ENCODE results near the gene MT1G.
"Not testable (repeated sequence)": the region's sequence is repeated elsewhere in the genome, so short reads cannot be mapped to it uniquely, and the experiment has no call there.

MT1G gene

DNA sequence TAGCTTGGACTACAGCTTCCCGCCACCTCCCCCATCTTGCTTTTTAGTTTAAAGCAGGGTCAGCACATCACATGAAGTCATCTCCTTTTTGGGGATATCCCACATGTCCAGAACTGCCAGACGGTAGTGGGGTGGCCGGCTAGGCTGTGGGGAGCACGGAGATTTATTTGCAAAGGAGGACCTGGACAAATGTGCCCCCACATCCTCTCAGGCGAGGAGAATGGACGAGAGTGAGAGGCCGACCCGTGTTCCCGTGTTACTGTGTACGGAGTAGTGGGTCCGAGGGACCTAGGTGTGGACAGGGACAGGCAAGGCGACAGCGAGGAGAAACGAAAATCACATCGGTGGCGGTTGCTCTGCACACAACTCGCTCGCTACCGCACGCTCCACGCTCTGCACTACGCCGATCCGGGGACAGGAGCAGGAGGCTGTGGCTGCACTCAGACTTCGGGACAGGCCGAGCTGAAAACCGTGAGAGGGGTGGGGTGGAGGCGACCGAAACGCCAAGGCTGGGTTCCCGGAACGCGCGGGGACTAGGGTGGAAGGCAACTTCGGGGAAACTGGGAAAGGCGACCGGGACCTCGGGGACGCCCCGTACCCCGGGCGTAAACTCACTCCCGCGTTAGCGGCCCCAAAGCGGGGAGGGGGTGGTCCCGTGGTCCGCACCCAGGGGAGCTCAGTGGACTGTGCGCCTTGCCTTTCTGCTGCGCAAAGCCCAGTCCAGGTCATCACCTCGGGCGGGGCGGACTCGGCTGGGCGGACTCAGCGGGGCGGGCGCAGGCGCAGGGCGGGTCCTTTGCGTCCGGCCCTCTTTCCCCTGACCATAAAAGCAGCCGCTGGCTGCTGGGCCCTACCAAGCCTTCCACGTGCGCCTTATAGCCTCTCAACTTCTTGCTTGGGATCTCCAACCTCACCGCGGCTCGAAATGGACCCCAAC lies 29.8 kb downstream of the MT1G start, which contains the start of gene MT1A:
Gene MT1A, plus strand, starts transcription at position 853 of the 937 bp plus-strand sequence. Its CDS starts 73 bp downstream, at position 926.
- DNase-seq (ENCODE audit: low read depth in 2 of 2, low spot score in 1 of 2): no peak

DNA sequence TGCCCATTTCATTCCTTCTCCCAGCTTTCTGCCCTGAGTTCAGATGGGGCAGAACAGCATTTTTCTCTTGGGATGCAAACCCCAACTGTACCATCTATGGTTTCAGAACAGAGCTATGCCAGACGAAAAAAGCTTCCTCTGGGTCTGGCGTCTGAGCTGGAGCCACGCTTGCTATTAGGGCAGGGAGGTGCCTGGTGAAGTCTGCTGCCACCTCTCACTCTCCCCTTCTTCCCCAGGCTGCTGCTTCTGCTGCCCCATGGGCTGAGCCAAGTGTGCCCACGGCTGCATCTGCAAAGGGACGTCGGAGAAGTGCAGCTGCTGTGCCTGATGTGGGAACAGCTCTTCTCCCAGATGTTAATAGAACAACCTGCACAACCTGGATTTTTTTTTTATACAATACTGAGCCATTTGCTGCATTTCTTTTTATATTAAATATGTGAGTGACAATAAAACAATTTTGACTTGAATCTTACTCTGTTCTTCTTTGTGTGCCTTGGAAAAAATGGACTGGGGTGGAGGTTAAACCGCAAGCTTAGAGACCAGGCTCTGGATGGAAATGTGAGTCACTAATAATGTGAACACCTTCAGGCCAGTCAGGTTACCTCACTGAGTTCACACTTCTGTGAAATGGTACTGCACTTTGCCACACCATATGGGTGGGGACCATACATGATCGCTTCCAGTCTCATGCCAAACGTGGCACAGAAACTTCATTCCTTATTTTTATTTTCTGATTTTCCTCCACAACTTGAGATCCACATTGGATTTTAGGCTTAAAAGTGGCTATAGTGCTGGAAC lies 31.1 kb downstream of the MT1G start:
- DNase-seq (ENCODE audit: low read depth in 2 of 2, low spot score in 1 of 2): no peak

DNA sequence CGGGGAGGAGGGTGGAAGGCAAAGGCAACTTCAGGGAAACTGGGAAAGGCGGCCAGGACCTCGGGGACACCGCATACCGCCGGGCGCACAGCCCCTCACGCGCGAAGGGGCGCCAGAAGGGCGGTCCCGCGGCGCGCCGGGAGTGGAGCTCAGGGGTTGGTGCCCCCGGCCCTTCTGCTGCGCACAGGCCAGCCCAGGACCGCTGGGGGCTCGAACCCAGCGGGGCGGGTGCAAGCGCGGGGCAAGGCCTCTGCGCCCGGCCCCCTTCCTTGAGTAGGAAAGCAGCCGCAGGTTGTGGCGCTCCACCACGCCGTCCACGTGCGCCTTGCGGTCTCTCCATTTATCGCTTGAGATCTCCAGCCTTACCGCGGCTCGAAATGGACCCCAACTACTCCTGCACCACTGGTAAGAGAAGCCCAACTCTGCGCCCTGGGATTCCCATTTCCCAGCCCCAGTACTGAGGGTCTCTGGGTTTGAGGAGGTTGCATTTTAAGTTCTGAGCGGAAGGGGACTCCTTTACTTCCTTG lies 32.4 kb downstream of the MT1G start:
- no peak for DNase-seq (ENCODE audit: low read depth in 2 of 2, low spot score in 1 of 2)

DNA sequence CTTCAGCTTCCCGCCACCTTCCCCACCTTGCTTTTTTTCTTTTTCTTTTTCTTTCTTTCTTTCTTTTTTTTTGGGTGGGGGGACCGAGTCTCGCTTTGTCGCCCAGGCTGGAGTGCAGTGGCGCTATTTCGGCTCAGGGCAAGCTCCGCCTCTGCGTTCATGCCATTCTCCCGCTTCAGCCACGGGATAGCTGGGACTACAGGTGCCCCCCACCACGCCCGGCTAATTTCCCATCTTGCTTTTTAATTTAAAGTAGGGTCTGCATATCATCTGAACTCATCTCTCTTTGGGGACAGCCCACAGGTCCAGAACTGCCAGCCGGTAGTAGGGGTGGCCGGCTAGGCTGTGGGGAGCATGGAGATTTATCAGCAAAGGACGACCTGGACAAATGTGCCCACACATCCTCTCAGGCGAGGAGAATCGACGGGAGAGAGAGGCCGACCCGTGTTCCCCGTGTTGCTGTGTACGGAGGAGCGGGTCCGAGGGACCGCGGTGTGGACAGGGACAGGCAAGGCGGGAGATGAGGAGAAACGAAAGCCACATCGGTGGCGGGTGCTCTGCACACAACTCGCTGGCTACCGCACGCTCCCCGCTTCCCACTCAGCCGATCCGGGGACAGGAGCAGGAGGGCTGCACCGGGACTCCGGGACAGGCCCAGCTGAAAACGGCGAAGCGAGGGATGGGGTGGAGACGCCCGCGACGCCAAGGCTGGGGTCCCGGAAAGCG lies 33.0 kb downstream of the MT1G start:
- DNase-seq (ENCODE audit: low read depth in 2 of 2, low spot score in 1 of 2): no peak

DNA sequence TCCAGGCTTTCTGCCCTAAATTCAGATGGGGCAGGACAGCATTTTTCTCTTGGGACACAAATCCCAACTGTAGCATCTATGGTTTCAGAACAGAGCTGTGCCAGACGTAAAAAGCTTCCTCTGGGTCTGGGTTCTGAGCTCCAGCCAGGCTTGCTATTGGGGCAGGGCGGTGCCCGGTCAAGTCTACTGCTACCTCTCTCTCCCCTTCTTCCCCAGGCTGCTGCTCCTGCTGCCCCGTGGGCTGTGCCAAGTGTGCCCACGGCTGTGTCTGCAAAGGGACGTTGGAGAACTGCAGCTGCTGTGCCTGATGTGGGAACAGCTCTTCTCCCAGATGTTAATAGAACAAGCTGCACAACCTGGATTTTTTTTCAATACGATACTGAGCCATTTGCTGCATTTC lies 34.3 kb downstream of the MT1G start:
- no peak for DNase-seq (ENCODE audit: low read depth in 2 of 2, low spot score in 1 of 2)

DNA sequence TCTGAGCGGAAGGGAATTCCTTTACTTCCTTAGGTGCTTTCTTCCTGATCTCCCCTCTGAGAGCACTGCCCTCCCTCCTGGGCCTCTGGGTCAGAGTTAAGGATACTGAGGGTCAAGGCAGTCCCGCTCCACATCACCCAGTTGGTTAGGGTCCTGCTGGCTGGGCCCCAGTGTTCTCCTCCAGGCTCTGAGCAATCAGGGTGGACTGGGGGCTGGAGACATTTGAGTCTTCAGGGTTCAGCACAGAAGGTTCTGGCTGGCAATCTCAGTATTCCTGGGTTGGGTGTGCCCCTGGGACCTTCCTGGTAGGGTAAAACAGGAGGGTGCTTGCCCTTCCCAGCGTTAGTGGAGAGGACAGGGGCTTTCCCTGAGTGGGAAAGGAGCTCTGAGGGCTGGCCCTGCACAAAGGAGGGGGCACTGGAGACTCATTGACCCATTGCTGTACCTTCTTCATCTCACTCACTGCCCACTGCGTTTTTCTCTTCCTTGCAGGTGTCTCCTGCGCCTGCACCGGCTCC lies 35.0 kb downstream of the MT1G start:
- DNase-seq (ENCODE audit: low read depth in 2 of 2, low spot score in 1 of 2): no peak

DNA sequence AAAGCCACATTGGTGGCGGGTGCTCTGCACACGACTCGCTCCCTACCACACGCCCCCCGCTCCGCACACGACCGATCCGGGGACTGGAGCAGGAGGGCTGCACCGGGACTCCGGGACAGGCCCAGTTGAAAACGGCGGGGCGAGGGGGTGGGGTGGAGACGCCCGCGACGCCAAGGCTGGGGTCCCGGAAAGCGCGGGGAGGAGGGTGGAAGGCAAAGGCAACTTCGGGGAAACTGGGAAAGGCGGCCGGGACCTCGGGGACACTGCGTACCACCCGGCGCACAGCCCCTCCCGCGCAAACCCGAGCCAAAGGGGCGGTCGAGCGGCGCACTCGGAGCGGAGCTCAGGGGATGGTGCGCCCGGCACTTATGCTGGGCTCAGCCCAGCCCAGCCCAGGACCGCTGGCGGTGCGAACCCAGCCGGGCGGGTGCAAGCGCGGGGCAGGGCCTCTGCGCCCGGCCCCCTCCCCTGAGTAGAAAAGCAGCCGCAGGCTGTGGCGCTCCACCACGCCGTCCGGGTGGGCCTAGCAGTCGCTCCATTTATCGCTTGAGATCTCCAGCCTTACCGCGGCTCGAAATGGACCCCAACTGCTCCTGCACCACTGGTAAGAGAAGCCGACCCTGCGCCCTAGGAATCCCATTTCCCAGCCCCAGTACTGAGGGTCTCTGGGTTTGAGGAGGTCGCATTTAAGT lies 35.6 kb downstream of the MT1G start, which contains the start of gene MT1M:
Gene MT1M, plus strand, starts transcription at position 504 of the 692 bp plus-strand sequence. Its CDS starts 73 bp downstream, at position 577.
- DNase-seq (ENCODE audit: low read depth in 2 of 2, low spot score in 1 of 2): no peak

DNA sequence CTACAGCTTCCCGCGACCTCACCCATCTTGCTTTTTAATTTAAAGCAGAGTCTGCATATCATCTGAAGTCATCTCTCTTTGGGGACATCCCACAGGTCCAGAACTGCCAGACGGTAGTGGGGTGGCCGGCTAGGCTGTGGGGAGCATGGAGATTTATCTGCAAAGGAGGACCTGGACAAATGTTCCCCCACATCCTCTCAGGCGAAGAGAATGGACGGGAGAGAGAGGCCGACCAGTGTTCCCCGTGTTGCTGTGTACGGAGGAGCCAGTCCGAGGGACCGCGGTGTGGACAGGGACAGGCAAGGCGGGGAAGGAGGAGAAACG lies 36.1 kb downstream of the MT1G start:
- DNase-seq (ENCODE audit: low read depth in 2 of 2, low spot score in 1 of 2): no peak

DNA sequence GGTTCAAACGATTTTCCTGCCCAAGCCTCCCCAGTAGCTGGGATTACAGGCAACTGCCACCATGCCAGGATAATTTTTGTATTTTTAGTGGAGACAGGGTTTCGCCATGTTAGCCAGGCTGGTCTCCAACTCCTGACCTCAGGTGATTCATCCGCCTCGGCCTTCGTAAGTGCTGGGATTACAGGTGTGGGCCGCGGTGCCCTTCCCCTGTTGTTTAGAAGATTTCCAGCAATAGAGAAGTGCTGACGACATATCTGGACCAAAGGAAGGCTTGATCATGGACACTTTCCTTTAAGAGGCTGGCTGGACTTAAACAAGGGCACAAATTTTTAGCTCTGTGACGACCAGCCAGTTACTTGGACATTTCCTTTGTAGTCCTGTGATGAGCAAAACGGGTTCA lies 36.7 kb downstream of the MT1G start:
- no peak for DNase-seq (ENCODE audit: low read depth in 2 of 2, low spot score in 1 of 2)

DNA sequence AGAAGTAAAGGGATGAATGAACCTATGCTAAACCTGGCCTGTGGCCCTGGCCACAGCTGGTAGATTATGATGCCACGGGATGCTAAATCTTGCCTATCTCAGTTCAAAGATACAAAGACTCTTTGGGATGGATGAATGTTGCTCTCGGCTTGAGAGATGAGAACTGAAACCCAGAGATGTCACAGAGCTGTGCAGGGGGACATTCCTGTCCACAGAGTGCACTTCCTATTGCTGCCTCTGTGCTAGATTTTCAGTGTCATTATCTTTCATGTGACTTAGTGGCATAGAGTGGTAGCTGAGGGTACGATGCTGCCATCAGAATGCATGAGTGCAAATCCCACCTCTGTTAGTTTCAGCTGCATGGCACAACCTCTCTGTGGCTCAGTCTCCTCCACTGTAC lies 37.7 kb downstream of the MT1G start:
- no peak for DNase-seq (ENCODE audit: low read depth in 2 of 2, low spot score in 1 of 2)

DNA sequence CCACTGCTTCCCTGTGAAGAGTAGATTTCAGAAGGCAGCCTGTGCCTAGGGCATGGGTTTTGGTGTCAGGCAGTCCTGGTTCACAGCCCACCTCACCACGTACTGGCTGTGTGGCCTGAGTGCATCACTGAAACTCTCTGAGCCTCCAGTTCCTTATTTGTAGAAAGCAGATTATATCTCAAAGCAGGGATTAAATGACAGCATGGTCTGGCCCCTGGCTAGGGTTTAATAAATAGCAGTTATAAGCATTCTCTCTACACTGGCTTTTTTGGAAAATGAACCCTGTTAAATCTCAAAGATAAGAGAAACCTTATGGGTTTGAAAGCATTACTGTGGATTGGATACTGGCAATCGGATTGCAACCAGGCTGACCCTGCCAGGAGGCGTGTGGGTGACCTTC lies 38.3 kb downstream of the MT1G start:
- no peak for DNase-seq (ENCODE audit: low read depth in 2 of 2, low spot score in 1 of 2)

DNA sequence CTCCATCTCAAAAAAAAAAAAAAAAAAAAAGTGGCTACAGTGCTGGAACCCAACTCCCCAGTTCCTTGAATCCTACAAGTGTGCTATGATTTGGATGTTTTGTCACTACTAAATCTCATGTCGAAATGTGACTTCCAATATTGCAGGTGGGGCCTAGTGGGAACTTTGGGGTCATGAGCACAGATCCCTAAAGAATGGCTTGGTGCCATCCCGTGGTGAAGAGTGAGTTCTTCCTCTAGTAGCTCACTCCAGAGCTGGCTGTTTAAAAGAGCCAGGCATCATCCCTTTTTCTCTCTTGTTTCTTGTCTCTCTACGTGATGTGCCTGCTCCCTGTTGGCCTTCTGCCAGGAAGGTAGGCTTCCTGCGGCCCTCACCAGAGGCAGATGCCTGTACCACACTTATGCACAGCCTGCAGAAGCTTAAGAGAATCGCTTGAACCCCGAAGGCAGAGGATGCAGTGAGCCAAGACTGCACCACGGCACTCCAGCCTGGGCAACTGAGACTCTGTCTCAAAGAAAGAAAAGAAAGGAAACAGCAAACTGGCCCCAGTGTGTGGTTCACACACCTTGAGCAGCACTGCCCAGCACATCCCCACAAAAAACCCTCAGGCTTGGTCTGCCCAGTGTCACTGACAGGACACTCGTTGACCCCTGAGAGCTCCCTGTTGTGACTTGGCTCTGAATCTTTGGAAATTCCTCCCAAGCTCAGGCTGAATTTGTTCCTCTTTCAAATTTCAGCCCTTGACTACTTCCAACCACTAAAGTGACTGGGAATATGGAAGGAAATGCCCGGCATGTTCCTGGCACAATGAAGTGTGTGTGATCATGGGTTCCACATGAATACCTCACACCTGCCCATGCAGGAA lies 39.1 kb downstream of the MT1G start:
- no peak for DNase-seq (ENCODE audit: low read depth in 2 of 2, low spot score in 1 of 2)

DNA sequence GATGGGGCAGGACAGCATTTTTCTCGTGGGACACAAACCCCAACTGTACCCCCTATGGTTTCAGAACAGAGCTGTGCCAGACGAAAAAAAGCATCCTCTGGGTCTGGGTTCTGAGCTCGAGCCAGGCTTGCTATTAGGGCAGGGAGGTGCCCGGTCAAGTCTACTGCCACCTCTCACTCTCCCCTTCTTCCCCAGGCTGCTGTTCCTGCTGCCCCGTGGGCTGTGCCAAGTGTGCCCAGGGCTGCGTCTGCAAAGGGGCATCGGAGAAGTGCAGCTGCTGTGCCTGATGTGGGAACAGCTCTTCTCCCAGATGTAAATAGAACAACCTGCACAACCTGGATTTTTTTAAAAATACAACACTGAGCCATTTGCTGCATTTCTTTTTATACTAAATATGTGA lies 41.2 kb downstream of the MT1G start:
- DNase-seq (ENCODE audit: low read depth in 2 of 2, low spot score in 1 of 2): no peak

DNA sequence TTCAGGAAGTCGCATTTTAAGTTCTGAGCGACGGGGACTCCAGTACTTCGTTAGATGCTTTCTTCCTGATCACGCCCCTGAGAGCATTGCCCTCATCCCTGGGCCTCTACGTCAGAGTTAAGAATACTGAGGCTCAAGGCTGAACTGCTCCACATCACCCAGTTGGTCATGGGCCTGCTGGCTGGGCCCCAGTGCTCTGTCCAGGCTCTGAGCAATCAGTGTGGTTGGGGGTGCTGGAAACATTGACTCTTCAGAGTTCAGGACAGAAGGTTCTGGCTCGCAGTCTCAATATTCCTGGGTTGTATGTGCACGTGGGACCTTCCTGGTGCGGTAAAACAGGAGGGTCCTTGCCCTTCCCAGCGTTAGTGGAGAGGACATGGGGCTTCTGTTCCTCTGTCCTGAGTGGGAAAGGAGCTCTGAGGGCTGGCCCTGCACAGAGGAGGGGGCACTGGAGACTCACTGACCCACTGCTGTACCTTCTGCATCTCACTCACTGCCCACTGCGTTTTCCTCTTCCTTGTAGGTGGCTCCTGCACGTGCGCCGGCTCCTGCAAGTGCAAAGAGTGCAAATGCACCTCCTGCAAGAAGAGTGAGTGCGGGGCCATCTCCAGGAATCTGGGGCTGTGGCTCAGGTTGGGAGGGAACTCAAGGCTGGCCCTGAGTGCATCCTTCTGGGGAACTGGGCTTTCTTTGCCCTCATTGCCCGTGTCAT lies 41.8 kb downstream of the MT1G start:
- DNase-seq (ENCODE audit: low read depth in 2 of 2, low spot score in 1 of 2): no peak

DNA sequence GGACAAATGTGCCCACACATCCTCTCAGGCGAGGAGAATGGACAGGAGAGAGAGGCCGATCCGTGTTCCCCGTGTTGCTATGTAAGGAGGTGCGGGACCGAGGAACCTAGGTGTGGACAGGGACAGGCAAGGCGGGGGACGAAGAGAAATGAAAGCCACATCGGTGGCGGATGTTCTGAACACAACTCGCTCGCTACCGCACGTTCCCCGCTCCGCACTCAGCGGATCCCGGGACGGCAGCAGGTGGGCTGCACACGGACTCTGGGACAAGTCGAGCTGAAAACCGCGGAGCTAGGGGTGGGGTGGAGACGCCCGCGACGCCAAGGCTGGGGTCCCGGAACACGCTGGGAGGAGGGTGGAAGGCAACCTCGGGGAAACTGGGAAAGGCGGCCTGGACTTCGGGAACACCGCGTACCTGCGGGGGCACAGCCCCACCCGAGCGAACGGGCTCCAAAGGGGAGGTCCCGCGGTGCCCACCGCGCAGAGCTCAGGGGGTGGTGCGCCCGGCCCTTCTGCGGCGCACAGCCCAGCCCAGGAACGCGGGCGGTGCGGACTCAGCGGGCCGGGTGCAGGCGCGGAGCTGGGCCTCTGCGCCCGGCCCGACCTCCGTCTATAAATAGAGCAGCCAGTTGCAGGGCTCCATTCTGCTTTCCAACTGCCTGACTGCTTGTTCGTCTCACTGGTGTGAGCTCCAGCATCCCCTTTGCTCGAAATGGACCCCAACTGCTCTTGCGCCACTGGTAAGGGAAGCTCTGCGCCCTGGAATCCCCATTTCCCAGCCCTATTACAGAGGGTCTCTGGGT lies 42.5 kb downstream of the MT1G start, which contains the start of gene MT1E:
Gene MT1E, plus strand, starts transcription at position 642 of the 803 bp plus-strand sequence. Its CDS starts 71 bp downstream, at position 713.
- DNase-seq (ENCODE audit: low read depth in 2 of 2, low spot score in 1 of 2): no peak

DNA sequence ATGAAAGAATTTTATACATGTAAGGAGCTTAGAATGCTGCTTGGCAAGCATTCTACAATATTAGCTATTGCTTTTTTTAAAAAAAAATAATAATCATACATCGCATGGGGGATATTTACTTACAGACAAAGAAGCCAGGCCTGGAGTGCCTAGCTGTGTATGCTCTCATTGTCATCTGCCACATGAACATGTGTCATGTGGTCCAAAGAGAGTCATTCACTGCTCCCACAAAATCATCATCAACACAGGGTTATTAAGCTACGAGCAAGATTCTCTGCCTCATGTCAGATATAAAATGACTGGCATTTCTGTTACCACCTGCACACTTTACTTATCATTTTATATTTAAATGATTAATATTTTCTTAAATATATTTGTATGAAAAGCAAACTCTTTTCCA lies 44.2 kb downstream of the MT1G start:
- DNase-seq (ENCODE audit: low read depth in 2 of 2, low spot score in 1 of 2): no peak

DNA sequence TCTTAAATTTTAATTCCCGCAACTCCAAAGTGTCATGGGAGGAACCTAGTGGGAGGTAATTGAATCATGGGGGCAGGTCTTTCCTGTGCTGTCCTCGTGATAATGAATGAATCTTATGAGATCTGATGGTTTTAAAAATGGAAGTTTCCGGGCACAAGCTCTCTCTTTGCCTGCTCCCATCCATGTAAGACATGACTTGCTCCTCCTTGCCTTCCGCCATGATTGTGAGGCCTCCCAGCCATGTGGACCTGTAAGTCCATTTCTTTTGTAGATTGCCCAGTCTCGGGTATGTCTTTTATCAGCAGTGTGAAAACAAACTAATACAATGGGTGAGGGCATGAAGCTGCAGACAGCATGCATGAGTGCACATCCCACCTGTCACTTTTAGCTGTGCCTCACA lies 44.7 kb downstream of the MT1G start:
- not testable (repeated sequence) for DNase-seq (ENCODE audit: low read depth in 2 of 2, low spot score in 1 of 2)
